Vagina (tissue), 2 donors: Measurements from ENCODE around the gene MFNG. TPM values are rescaled to one million over a fixed set of nuclear protein-coding genes. Genes with fewer than 3 reads are reported as not detected.

ENCODE experiments used
- DNase-seq, 2 donors: peaks; one replicate each; pipeline ENCODE4 v3.0.0-alpha.2; 2017; ENCODE audit errors: extremely low spot score in 2 of 2
- H3K27ac ChIP-seq: fragments of 200-600 bp; sonication (generic); one replicate; pipeline ENCODE4 v1.5.1; 2019
- H3K27me3 ChIP-seq: fragments of 200-600 bp; sonication (generic); one replicate; pipeline ENCODE4 v1.5.1; 2019
- H3K36me3 ChIP-seq, 2 donors: fragments of 200-600 bp; sonication (generic); one replicate each; pipeline ENCODE4 v1.5.1; 2017 to 2019
- H3K4me1 ChIP-seq: fragments of 200-600 bp; sonication (generic); one replicate; pipeline ENCODE4 v1.5.1; 2019
- H3K4me3 ChIP-seq, 2 donors: fragments of 200-600 bp; sonication (generic); 1 replicate in 1 of 2; 2 replicates in 1 of 2; pipeline ENCODE4 v1.5.1; 2016 to 2019
- H3K9me3 ChIP-seq: fragments of 200-600 bp; sonication (generic); one replicate; pipeline ENCODE4 v1.5.1; 2019
- CTCF ChIP-seq, 3 experiments: fragments of 450-650 bp in 2 of 3; fragments of 200-600 bp in 1 of 3; sonication (generic) in 1 of 3; IDR thresholded peaks; one replicate each; pipeline ENCODE4 v1.5.1; 2017 to 2019; ENCODE audit warnings: antibody characterized with exemption in 3 of 3, mild to moderate bottlenecking in 2 of 3, moderate library complexity in 2 of 3
- POLR2A ChIP-seq, 2 donors: fragments of 450-650 bp; IDR thresholded peaks; one replicate each; pipeline ENCODE4 v1.6.1; 2017; ENCODE audit warnings: antibody characterized with exemption in 2 of 2, mild to moderate bottlenecking in 2 of 2, moderate library complexity in 2 of 2
- POLR2AphosphoS5 ChIP-seq, 2 donors: sonication (generic); formaldehyde crosslinking; IDR thresholded peaks; one replicate each; pipeline ENCODE4 v1.9.0; 2017; ENCODE audit warnings: antibody characterized with exemption in 2 of 2, mild to moderate bottlenecking in 2 of 2, low read depth in 1 of 2; ENCODE audit not compliant: insufficient read depth in 1 of 2
- intact Hi-C: fragments of 100-400 bp; cut with DNase I; formaldehyde crosslinking; loops from one replicate; pipeline ENCODE4 v1.15.1; 2023
- total RNA-seq: library from RNA; depleted of rRNA; stranded (reverse); fragments of >200 nt; gene quantifications from one replicate; pipeline ENCODE4 v1.2.3, GENCODE V29; 2016

MFNG gene
- total RNA-seq, 1 donor from 2014 or later: 15.2 TPM

- Histone ChIP-seq H3K27ac (no peak overlapping the region), H3K4me1 (peaks cover 21% of the 10 kb centered on the region), H3K27me3 (no peaks in the 10 kb centered on the region), H3K9me3 (no peaks in the 10 kb centered on the region), H3K4me3 (no peak overlapping the region), H3K36me3 (no peaks in the 10 kb centered on the region)
- no peak for DNase-seq
- TF ChIP-seq POLR2A (IDR thresholded peaks at IDR 0.05): no peak
- TF ChIP-seq POLR2AphosphoS5 (IDR thresholded peaks at IDR 0.05; ENCODE audit: insufficient read depth in 1 of 2, low read depth in 1 of 2): no peak
- no peak for TF ChIP-seq CTCF (IDR thresholded peaks at IDR 0.05)
- intact Hi-C loops: no loop called here
Measured at GRCh38 chr22:37501610-37502341, 15.6 kb upstream of the MFNG start.

- Histone ChIP-seq H3K36me3 (no peaks in the 10 kb centered on the region), H3K4me1 (peaks cover 21% of the 10 kb centered on the region), H3K9me3 (no peaks in the 10 kb centered on the region), H3K27me3 (no peaks in the 10 kb centered on the region), H3K4me3 (no peak overlapping the region), H3K27ac (no peak overlapping the region)
- DNase-seq: no peak
- TF ChIP-seq POLR2AphosphoS5 (IDR thresholded peaks at IDR 0.05; ENCODE audit: insufficient read depth in 1 of 2, low read depth in 1 of 2) (no peak), CTCF (IDR thresholded peaks at IDR 0.05) (no peak), POLR2A (IDR thresholded peaks at IDR 0.05) (no peak)
- intact Hi-C loops: no loop called here
Measured at GRCh38 chr22:37500745-37501609, 14.8 kb upstream of the MFNG start.

GRCh38 chr22:37499789-37500540 is 13.8 kb upstream of the MFNG start:
- intact Hi-C loops: no loop called here
- TF ChIP-seq POLR2AphosphoS5 (IDR thresholded peaks at IDR 0.05; ENCODE audit: insufficient read depth in 1 of 2, low read depth in 1 of 2) (no peak), CTCF (IDR thresholded peaks at IDR 0.05) (no peak)
- no peaks in the 10 kb centered on the region for H3K27me3 ChIP-seq
- no peaks in the 10 kb centered on the region for H3K9me3 ChIP-seq
- DNase-seq: no peak
- no peak overlapping the region for H3K4me3 ChIP-seq
- H3K27ac ChIP-seq: no peak overlapping the region
- H3K4me1 ChIP-seq: peaks cover 21% of the 10 kb centered on the region
- H3K36me3 ChIP-seq: no peaks in the 10 kb centered on the region

GRCh38 chr22:37499027-37499707 is 13.0 kb upstream of the MFNG start:
- no peaks in the 10 kb centered on the region for H3K36me3 ChIP-seq
- no peak overlapping the region for H3K27ac ChIP-seq
- no peak for DNase-seq
- no peak for TF ChIP-seq CTCF (IDR thresholded peaks at IDR 0.05)
- no peak for TF ChIP-seq POLR2AphosphoS5 (IDR thresholded peaks at IDR 0.05; ENCODE audit: insufficient read depth in 1 of 2, low read depth in 1 of 2)
- TF ChIP-seq POLR2A (IDR thresholded peaks at IDR 0.05): no peak
- H3K9me3 ChIP-seq: no peaks in the 10 kb centered on the region
- no peak overlapping the region for H3K4me3 ChIP-seq
- intact Hi-C loops: no loop called here
- H3K4me1 ChIP-seq: peaks cover 21% of the 10 kb centered on the region
- H3K27me3 ChIP-seq: no peaks in the 10 kb centered on the region
